LoVo (cell line): Measurements from ENCODE around the gene TRA2B.
"Not testable (repeated sequence)": the region's sequence is repeated elsewhere in the genome, so short reads cannot be mapped to it uniquely, and the experiment has no call there.

Source experiments
- DNase-seq: peaks from one replicate; pipeline ENCODE4 v3.0.0-alpha.2; 2016; ENCODE audit warnings: low spot score

The TRA2B gene

GRCh38 chr3:185927501-185928200 is 10.2 kb downstream of the TRA2B start:
- DNase-seq = no peak

- DNase-seq = no peak
Measured at GRCh38 chr3:185926445-185926844, 11.4 kb downstream of the TRA2B start.

- no peak for DNase-seq
Measured at GRCh38 chr3:185925353-185925752, 12.5 kb downstream of the TRA2B start.

GRCh38 chr3:185924375-185924774 is 13.4 kb downstream of the TRA2B start:
- no peak for DNase-seq

GRCh38 chr3:185920184-185920583 is 17.6 kb downstream of the TRA2B start:
- no peak for DNase-seq

GRCh38 chr3:185916042-185916833 is 21.6 kb downstream of the TRA2B start:
- no peak for DNase-seq

GRCh38 chr3:185915642-185916041 is 22.2 kb downstream of the TRA2B start:
- DNase-seq = no peak

- DNase-seq = no peak
Measured at GRCh38 chr3:185914911-185915629, 22.7 kb downstream of the TRA2B start.

GRCh38 chr3:185912929-185913901 is 24.6 kb downstream of the TRA2B start:
- no peak for DNase-seq

GRCh38 chr3:185912512-185912911 is 25.3 kb downstream of the TRA2B start:
- no peak for DNase-seq

GRCh38 chr3:185911076-185911448 is 26.8 kb downstream of the TRA2B start:
- DNase-seq = not testable (repeated sequence)

GRCh38 chr3:185910322-185911075 is 27.3 kb downstream of the TRA2B start:
- DNase-seq = not testable (repeated sequence)

- DNase-seq = not testable (repeated sequence)
Measured at GRCh38 chr3:185909913-185910312, 27.9 kb downstream of the TRA2B start.

- peak; percentile 63 for DNase-seq
Measured at GRCh38 chr3:185900228-185900627, 37.6 kb downstream of the TRA2B start.

GRCh38 chr3:185896636-185897035 is 41.2 kb downstream of the TRA2B start:
- DNase-seq = no peak

GRCh38 chr3:185887066-185887465 is 50.7 kb downstream of the TRA2B start:
- no peak for DNase-seq

GRCh38 chr3:185884641-185885040 is 53.2 kb downstream of the TRA2B start:
- no peak for DNase-seq

GRCh38 chr3:185881926-185882325 is 55.9 kb downstream of the TRA2B start:
- no peak for DNase-seq

GRCh38 chr3:185880600-185880999 is 57.2 kb downstream of the TRA2B start:
- no peak for DNase-seq

- no peak for DNase-seq
Measured at GRCh38 chr3:185878920-185879319, 58.9 kb downstream of the TRA2B start.

- DNase-seq = no peak
Measured at GRCh38 chr3:185874119-185874518, 63.7 kb downstream of the TRA2B start.
